Natural killer cell treated with Interleukin-12 subunit alpha and Interleukin-12 subunit beta and Interleukin-15 and Interleukin-18, amount 100 ng/mL, for 72 hours (primary cell): ENCODE data around the gene KLHL29. TPM values are rescaled to one million over a fixed set of nuclear protein-coding genes. Genes with fewer than 3 reads are reported as not detected.

ENCODE experiments used
- ATAC-seq, 2 donors: fragments of 150-1000 bp; cut with Tn5 transposase in 1 of 2; sonication (Bioruptor Pico), chemical (Tn5 transposase) in 1 of 2; 2 replicates each; pipeline ENCODE4 v1.10.0; 2021
- DNase-seq: peaks from one replicate; pipeline ENCODE4 v3.0.0; 2022; ENCODE audit warnings: low spot score
- H3K27ac Mint-ChIP-seq, 2 donors: 1 replicate in 1 of 2; 2 replicates in 1 of 2; pipeline ENCODE4 v1.8.0; 2022; ENCODE audit warnings: mixed read lengths in 2 of 2, mild to moderate bottlenecking in 1 of 2, moderate library complexity in 1 of 2
- H3K27me3 Mint-ChIP-seq, 2 donors: 1 replicate in 1 of 2; 2 replicates in 1 of 2; pipeline ENCODE4 v1.8.0; 2022; ENCODE audit warnings: mixed read lengths in 2 of 2
- H3K36me3 Mint-ChIP-seq: one replicate; pipeline ENCODE4 v1.8.0; 2022; ENCODE audit warnings: mixed read lengths
- H3K4me1 Mint-ChIP-seq, 2 donors: 1 replicate in 1 of 2; 2 replicates in 1 of 2; pipeline ENCODE4 v1.8.0; 2022; ENCODE audit warnings: low read depth in 2 of 2, mixed read lengths in 2 of 2, mild to moderate bottlenecking in 1 of 2
- H3K4me3 Mint-ChIP-seq: one replicate; pipeline ENCODE4 v1.8.0; 2022; ENCODE audit warnings: mixed read lengths
- H3K9me3 Mint-ChIP-seq: 2 replicates; pipeline ENCODE4 v1.8.0; 2022; ENCODE audit warnings: mixed read lengths
- total RNA-seq, 2 donors: library from RNA; stranded (reverse); gene quantifications; one replicate each; pipeline ENCODE4 v1.2.3, GENCODE V29; 2022

KLHL29 gene
- total RNA-seq, 2 donors from 2014 or later, result 0.11 to 0.12 TPM

DNA sequence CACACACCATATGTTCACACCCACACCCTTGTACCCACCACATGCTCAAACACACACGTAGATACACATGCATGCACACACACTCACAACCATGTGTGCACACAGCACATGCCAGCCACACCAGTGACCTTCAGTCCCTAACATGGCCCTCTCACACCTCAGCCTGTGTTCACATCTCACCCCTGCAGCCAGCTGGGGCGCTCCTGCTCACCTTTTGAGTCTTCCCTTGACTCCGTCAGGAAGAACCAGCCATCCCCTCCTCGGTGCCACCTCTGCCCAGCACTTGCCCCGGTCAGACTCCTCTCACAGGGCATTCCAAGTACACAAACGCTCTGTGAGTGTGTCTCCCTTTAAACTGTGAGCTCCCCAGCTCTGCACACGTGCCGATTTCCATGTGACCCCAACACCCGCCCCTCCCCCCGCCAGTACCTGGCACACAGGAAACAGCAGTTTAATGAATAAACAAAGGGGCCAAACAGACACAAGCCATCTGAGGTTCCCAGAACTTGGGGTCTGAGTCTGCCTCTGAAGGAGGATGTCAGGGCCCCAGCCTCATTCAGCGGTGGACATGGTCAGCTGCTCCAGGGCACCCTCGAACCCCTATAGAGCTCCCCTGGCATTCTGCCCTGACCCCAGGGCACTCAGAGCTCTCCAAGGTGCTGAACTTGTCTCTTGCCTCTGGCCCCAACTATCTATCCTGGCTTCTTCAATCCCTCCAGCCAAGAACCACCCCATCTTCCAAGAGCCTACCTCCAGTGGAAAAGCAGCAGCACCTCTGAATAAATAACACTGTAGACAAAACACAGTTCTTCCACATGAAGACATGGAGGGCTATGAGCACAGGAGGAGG lies 289.1 kb downstream of the KLHL29 start:
- no peak for ATAC-seq
- Mint-ChIP-seq H3K4me1 (no peaks in the 10 kb centered on the region), H3K27me3 (peaks cover 0 to 6% of the 10 kb centered on the region in 2 donors), H3K36me3 (no peaks in the 10 kb centered on the region), H3K27ac (no peak overlapping the region), H3K4me3 (no peak overlapping the region), H3K9me3 (no peaks in the 10 kb centered on the region)
- no peak for DNase-seq

DNA sequence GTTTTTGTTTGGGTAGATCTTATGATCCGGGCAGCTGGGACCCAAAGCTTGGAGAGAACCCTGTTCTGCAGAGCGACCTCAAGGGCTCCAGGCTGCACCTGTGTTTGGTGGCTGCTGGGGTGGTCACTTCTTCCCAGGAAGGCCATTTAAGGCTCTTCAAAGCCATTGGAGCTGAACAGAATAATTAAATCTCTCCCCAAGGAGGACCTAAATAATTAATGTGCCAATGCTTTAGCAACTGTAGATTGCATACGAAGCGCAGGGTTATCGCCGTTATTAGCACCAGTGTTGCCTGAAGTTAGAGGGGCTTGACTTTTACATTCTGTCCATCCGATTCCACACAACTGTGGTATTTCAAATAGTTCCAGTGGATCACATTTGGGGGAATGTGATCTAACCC lies 290.5 kb downstream of the KLHL29 start:
- Mint-ChIP-seq H3K36me3 (no peaks in the 10 kb centered on the region), H3K27ac (no peak overlapping the region), H3K4me3 (no peak overlapping the region), H3K4me1 (no peaks in the 10 kb centered on the region), H3K27me3 (peaks cover 0 to 6% of the 10 kb centered on the region in 2 donors), H3K9me3 (no peaks in the 10 kb centered on the region)
- ATAC-seq (no peak), DNase-seq (no peak)

DNA sequence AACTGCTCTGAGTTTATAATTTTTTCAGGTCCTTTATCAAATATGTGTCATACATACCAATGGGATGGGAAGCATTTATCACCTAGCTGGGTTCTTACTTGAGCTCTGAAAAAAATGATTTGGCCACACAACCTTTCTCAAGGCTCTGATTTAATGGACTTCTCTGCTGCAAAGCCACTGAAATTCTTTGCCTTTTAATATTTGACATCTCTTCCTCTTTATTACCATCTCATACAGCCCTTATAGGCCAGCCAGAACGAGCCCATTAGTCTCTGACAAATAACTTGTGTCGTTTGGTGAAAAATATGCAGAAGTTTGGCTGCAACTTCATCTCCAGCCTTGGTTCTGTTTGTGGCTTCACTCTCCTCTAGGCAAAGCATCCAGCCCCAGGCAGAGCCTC lies 292.9 kb downstream of the KLHL29 start:
- Mint-ChIP-seq H3K36me3 (no peaks in the 10 kb centered on the region), H3K4me1 (peaks cover 0 to 5% of the 10 kb centered on the region in 2 donors), H3K9me3 (no peaks in the 10 kb centered on the region), H3K27ac (no peak overlapping the region), H3K4me3 (no peak overlapping the region), H3K27me3 (peaks cover 0 to 6% of the 10 kb centered on the region in 2 donors)
- DNase-seq (no peak), ATAC-seq (no peak)

DNA sequence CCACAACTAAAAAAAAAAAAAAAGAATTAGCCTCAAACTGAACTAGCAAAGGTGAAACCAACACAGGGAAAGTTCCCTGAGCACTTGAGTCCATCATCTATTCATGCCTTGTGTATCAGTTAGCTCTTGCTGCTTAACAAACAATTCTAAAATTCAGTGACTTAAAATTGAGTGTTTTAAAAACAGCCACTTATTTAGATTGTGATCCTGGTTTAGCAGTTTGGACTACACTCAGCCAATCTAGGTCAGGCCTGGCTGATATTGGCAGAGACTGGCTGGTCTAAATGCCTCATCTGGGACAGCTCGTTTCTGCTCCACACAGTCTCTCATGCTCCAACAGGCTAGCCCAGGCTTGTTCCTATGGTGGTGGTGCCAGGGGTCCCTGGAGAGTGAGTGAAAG lies 294.1 kb downstream of the KLHL29 start:
- H3K9me3 Mint-ChIP-seq, result no peaks in the 10 kb centered on the region
- peaks cover 0 to 5% of the 10 kb centered on the region in 2 donors for H3K4me1 Mint-ChIP-seq
- no peaks in the 10 kb centered on the region for H3K36me3 Mint-ChIP-seq
- H3K4me3 Mint-ChIP-seq, result no peak overlapping the region
- no peak overlapping the region for H3K27ac Mint-ChIP-seq
- ATAC-seq (no peak), DNase-seq (no peak)
- peaks cover 0 to 6% of the 10 kb centered on the region in 2 donors for H3K27me3 Mint-ChIP-seq

DNA sequence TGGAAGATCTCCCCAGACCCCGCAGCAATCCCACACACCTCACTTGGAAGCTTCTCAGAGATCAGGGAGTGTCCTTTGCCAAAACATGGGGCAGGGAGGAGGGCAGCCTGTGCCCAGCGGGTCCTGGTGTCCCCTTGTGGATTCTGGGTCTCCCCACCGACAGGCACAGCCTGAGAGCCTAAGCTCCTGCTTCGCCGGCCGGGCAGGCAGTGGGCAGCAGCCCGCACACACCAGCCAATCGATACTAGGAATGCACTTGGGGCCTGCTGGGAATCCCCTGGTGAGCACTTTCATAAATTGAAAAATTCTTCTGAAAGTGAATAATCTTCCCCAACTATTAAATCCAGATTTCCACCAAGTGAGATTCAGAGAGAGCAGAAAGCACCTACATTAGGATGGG lies 296.0 kb downstream of the KLHL29 start:
- H3K4me3 Mint-ChIP-seq, result no peak overlapping the region
- ATAC-seq, result no peak

DNA sequence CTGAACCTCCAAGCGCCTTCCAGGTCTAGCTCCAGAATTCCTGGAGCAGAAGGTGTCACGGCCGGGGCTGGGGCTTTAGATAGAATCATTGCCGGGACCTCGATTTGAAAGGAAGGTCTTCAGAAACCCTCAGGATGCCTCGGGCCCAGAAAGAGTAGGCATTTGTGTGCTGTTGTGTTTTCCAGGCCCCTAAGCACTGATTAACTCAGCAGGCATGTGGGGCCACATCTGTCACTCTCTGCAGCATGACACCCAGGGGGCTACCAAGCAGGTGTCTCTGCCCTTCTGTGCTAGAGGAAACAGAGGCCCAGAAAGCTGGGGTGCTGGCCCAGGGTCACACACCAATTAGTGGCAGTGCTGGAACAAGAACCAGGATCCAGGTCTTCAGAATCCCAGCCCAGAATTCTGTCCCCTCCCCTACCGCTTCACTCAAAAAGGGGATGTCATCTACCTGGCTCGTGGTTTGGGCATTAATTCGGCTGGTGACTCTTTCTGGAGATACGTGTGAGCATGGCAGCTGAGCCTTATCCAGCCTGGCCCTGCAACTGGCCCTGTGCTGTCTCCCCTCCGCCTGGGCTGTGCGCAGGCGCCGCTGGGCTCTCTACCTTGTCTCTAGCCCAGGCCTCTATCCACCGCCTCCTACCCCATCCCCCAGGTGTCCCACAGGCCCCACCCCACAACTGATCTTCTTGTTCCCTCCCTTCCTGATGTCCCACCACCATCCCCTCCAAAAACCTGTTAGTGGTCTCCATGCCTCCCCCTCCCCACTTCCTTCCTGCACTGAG lies 296.6 kb downstream of the KLHL29 start:
- DNase-seq, result no peak
- H3K4me1 Mint-ChIP-seq, result peaks cover 9 to 18% of the 10 kb centered on the region in 2 donors

More for the DNA sequence above, 296.0 kb downstream of the KLHL29 start:
- Mint-ChIP-seq H3K9me3 (no peaks in the 10 kb centered on the region), H3K36me3 (no peaks in the 10 kb centered on the region), H3K27me3 (peaks cover 0 to 6% of the 10 kb centered on the region in 2 donors), H3K4me1 (peaks cover 4 to 13% of the 10 kb centered on the region in 2 donors), H3K27ac (no peak overlapping the region)
- DNase-seq, result no peak

DNA sequence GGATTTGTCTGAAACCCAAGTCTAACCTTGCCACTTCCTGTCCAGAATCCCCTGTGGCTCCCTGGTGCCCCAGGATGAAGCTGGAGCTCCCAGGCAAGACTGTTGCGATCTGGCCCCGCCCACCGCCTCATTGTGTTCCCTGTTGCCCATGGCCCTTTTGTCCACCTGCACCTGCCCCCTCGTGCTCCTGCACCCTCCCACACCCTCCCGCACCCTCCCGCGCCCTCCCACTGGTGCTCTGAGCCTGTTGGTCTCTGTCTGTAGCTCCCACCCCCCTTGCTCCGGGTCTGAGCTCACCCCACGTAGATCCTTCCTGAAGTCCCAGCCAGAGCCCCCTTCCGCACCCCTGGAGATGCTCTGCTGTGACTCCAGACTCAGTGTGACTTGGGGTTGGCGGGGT lies 297.5 kb downstream of the KLHL29 start:
- H3K9me3 Mint-ChIP-seq, result no peaks in the 10 kb centered on the region
- no peak overlapping the region for H3K27ac Mint-ChIP-seq
- H3K36me3 Mint-ChIP-seq, result no peaks in the 10 kb centered on the region
- ATAC-seq (no peak), DNase-seq (no peak)
- H3K4me3 Mint-ChIP-seq, result no peak overlapping the region
- H3K27me3 Mint-ChIP-seq, result peaks cover 0 to 2% of the 10 kb centered on the region in 2 donors
- peaks cover 9 to 23% of the 10 kb centered on the region in 2 donors for H3K4me1 Mint-ChIP-seq

More for the DNA sequence above, 296.6 kb downstream of the KLHL29 start:
- H3K9me3 Mint-ChIP-seq, result no peaks in the 10 kb centered on the region
- no peak for ATAC-seq
- H3K27ac Mint-ChIP-seq, result no peak overlapping the region
- H3K27me3 Mint-ChIP-seq, result peaks cover 0 to 4% of the 10 kb centered on the region in 2 donors
- no peak overlapping the region for H3K4me3 Mint-ChIP-seq
- H3K36me3 Mint-ChIP-seq, result no peaks in the 10 kb centered on the region

DNA sequence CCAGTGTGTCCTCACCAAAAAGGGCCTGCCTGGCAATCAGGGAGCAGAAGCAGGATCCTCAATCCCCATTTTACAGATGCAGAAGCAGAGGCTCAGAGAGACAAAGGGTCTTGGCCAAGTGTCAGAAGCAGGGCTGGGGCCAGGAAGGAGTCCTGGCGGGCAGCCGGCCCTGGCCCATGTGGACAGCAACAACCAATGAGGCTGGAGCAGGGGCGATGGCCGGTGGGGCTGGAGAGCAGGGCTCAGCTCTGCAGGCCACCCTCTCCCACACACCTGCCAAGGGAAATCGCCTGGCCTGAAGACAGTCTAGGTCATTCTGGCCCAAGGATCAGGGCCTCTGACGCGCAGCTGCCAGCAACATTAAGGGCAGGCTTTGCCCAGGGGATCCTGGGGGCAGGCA lies 298.0 kb downstream of the KLHL29 start:
- Mint-ChIP-seq H3K4me1 (peaks cover 9 to 23% of the 10 kb centered on the region in 2 donors), H3K9me3 (no peaks in the 10 kb centered on the region), H3K27ac (no peak overlapping the region), H3K4me3 (no peak overlapping the region), H3K27me3 (peaks cover 0 to 2% of the 10 kb centered on the region in 2 donors), H3K36me3 (no peaks in the 10 kb centered on the region)
- ATAC-seq (no peak), DNase-seq (no peak)

DNA sequence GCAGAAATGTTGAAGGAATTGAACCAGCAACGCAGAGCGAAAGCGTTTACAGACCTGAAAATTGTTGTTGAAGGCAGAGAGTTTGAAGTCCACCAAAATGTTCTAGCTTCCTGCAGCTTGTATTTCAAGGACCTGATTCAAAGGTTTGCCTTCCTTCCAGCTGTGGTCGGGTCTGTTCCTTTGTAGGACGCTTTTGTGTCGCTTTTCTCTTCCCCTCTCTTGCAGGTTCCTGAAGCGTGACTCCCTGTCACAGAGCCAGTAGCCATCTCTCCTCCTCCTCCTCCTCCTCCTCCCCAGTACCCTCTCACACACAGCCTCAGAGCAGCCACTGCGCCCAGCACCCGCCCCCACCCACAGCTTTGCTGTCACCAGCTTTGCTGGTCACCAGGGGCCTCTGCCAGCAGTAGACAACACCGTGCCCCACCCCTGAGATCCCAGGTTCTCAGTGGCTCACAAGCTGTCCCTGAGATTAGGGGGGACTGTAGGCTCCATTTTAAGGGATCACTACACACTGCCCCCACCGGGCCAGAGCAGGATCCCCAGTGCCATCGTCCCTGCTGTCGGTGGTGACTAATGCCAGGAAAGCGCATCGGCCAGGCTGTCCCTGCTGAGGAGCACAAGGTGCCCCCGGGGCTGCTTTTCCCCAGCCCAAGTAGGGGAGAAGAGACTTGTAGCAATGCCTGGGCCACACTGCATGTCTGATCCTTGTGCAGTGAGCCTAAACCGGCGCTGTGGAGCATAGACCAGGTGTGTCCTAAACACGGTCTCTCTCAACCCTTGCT lies 299.6 kb downstream of the KLHL29 start:
- Mint-ChIP-seq H3K4me3 (no peak overlapping the region), H3K36me3 (no peaks in the 10 kb centered on the region), H3K27ac (no peak overlapping the region), H3K4me1 (peaks cover 9 to 23% of the 10 kb centered on the region in 2 donors), H3K27me3 (no peaks in the 10 kb centered on the region), H3K9me3 (no peaks in the 10 kb centered on the region)
- DNase-seq, result no peak
- ATAC-seq, result no peak

DNA sequence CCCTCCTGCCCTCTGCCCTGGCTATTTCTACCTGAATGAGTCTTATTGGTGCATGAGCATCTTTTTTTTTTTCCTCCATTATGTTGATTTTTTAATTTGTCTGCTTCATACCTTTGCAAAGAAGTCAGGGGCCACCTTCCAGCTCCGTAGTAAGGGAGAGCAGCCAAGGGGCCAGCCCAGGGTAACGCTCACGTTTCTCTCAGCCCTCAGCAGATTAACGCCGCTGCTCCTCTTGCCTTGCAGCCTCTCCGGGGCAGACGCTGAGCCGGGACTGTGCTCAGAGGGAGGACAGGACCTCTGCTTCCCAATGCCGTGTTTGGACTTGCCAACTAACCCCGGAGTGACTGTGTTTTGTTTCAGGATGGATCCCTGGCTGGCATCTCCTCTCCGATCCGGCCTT lies 300.2 kb downstream of the KLHL29 start:
- Mint-ChIP-seq H3K4me3 (no peak overlapping the region), H3K36me3 (no peaks in the 10 kb centered on the region), H3K9me3 (no peaks in the 10 kb centered on the region), H3K27me3 (no peaks in the 10 kb centered on the region), H3K4me1 (peaks cover 9 to 23% of the 10 kb centered on the region in 2 donors), H3K27ac (no peak overlapping the region)
- ATAC-seq (no peak), DNase-seq (no peak)

DNA sequence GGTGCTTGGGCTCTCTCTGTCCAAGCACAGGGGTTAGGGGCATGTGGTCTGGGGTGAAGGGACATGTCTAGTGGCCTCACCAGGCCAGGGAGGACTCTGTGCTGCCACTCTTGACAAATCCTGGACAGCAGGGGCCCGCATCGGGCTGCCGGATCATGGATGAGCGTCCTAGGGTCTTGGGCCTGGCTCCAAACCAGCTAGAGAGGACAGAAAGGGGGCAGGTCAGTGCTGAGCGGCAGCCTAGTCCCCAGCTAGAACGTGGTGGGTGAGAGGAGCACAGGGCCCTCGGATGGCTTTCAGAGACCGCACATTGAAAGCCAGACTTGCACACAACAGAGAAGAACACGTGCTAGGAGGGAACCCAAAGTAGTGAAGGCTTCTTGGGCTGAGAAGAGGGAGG lies 300.7 kb downstream of the KLHL29 start:
- Mint-ChIP-seq H3K4me1 (peaks cover 9 to 23% of the 10 kb centered on the region in 2 donors), H3K9me3 (no peaks in the 10 kb centered on the region), H3K27me3 (no peaks in the 10 kb centered on the region), H3K36me3 (no peaks in the 10 kb centered on the region), H3K4me3 (no peak overlapping the region), H3K27ac (no peak overlapping the region)
- ATAC-seq (no peak), DNase-seq (no peak)

DNA sequence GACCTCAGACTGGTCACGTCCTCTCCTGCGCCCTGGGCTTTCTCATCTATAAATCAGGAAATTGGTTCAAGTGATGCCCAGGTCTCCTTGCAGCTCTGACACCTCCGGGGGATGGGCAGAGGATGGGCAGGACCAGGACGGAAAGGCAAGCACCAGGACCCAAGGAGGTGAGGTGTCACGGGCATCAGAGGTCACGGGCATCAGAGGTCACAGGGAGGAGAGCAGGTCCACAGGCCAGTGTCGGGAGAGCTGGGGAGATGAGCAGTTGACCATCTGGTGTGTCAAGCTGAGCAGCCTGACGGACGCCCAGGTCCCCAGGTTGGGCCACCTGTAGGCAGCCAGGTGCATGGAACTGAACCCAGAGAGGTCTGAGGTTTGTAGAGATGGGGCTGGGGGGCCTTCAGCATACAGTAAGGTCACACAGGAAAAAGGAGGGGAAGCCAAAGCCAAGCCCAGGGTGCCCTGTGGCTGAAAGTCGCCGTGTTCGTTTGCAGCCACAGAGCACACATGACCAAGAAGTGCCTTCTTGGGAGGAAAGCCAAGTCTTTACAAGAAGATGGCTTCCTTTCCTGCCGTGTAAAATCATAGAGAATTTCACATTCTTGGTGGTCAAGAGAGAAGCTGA lies 301.5 kb downstream of the KLHL29 start:
- peak overlapping the region; percentile 11 for H3K4me3 Mint-ChIP-seq
- no peaks in the 10 kb centered on the region for H3K27me3 Mint-ChIP-seq
- H3K27ac Mint-ChIP-seq, result peak overlapping the region in 1 of 2 donors; percentile 30
- ATAC-seq (no peak), DNase-seq (no peak)
- no peaks in the 10 kb centered on the region for H3K36me3 Mint-ChIP-seq
- peaks cover 9 to 23% of the 10 kb centered on the region in 2 donors for H3K4me1 Mint-ChIP-seq
- H3K9me3 Mint-ChIP-seq, result no peaks in the 10 kb centered on the region

DNA sequence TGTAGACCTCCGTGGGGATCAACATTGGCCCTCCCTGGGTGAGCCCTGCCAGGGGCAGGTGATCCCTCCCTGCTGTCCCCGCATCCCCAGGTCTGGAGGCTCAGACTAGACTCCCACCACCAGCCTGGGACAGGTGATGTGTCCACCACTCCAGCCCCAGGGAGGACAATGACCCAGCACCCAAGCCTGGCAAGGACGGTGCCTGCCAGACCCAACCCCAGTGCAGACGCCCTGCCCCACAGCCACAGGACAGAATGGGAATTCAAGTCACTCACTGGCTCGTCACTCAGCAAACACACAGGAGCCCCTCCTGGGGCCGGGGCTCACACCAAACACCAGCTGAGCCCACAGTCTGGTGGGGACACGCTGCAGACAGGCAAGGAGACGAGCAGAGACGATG lies 302.2 kb downstream of the KLHL29 start:
- ATAC-seq (no peak), DNase-seq (no peak)
- Mint-ChIP-seq H3K4me1 (peaks cover 9 to 20% of the 10 kb centered on the region in 2 donors), H3K27me3 (no peaks in the 10 kb centered on the region), H3K9me3 (no peaks in the 10 kb centered on the region), H3K36me3 (no peaks in the 10 kb centered on the region), H3K27ac (no peak overlapping the region), H3K4me3 (no peak overlapping the region)
